GM12872 (cell line): ENCODE data around the gene SLC9A5.

Experiments
- TF ChIP-seq, protein P1 (sequence below): IDR thresholded peaks from 3 replicates; pipeline ENCODE4 v1.5.1; 2011; ENCODE audit warnings: low read depth, mild to moderate bottlenecking, low read length, moderate library complexity; ENCODE audit not compliant: insufficient read depth

The SLC9A5 gene

DNA sequence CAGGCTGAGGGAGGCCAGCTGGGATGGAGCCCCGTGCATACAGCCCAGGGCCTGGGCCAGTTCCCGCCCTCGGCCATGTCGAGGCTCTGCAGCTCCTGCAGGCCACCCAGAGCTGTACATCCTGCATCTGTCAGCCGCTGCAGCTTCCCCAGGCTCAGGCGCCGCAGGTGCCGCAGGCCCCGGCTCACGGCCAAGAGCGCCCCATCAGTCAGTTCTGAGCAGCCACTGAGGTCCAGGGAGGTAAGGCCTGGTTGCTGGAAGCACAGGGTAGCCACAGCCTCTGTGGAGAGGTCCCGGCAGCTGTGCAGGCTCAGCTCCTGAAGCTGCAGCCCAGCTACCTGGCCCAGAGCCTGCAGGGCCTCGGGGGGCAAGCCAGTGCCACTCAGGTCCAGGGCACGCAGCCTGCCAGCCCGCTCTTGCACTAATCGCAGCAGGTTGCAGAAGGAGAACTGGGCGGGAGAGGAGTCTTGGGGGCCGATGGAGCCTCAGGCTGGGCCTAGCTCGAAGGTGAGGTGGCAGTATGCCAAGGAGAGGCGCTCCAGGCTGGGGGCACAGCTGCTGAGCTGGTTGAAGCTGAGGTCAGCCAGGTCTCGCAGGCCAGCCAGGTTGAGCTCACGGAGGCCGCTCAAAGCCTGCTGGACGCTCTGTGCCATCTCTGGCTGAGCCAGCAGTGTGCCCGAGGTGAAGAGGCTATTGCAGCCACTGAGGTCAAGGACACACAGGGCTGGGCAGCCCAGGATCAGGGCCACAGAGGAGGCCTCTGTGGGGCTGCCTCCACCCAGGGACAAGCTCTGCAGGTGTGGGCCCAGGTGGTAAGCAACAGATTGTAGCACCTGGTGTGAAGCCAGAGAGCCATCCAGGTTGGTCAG, 38.5 kb upstream of the SLC9A5 start:
- TF ChIP-seq, protein P1, sequence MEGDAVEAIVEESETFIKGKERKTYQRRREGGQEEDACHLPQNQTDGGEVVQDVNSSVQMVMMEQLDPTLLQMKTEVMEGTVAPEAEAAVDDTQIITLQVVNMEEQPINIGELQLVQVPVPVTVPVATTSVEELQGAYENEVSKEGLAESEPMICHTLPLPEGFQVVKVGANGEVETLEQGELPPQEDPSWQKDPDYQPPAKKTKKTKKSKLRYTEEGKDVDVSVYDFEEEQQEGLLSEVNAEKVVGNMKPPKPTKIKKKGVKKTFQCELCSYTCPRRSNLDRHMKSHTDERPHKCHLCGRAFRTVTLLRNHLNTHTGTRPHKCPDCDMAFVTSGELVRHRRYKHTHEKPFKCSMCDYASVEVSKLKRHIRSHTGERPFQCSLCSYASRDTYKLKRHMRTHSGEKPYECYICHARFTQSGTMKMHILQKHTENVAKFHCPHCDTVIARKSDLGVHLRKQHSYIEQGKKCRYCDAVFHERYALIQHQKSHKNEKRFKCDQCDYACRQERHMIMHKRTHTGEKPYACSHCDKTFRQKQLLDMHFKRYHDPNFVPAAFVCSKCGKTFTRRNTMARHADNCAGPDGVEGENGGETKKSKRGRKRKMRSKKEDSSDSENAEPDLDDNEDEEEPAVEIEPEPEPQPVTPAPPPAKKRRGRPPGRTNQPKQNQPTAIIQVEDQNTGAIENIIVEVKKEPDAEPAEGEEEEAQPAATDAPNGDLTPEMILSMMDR = no peak

DNA sequence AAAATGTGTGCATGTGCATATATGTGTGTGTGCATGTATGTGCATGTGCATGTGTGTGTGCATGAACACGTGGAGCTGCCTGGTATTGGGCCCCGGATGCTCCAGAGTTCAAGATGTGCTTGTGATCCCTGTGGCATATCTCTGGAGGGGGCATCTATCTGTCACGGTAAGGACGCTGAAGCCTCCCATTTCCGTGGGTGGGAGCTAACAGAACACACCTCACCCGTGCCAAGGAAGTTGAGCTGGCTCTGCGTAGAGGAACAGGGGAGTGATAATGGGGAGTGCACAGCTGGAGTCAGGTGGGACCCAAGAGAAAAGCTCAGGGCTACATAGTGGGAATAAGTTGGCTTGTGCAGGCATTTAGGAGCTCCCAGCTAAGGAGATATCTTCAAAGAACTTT, 37.1 kb upstream of the SLC9A5 start:
- TF ChIP-seq, protein P1 = no peak

DNA sequence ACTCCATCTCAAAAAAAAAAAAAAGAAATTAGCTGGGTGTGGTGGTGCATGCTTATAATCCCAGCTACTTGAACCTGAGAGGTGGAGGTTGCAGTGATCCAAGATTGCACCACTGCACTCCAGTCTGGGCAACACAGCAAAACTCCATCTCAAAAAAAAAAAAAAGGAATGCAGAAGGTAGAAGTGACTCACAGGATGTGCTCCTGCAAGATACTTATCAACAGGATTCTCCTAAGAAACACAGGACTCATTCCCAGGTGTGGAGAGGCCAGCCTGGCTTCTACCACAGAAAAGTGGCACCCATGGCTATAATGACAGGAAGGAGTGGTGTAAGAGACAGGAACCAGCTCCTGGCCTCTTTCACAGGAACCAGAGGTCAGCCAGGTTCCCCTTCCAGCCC, 36.0 kb upstream of the SLC9A5 start:
- TF ChIP-seq, protein P1 = no peak

DNA sequence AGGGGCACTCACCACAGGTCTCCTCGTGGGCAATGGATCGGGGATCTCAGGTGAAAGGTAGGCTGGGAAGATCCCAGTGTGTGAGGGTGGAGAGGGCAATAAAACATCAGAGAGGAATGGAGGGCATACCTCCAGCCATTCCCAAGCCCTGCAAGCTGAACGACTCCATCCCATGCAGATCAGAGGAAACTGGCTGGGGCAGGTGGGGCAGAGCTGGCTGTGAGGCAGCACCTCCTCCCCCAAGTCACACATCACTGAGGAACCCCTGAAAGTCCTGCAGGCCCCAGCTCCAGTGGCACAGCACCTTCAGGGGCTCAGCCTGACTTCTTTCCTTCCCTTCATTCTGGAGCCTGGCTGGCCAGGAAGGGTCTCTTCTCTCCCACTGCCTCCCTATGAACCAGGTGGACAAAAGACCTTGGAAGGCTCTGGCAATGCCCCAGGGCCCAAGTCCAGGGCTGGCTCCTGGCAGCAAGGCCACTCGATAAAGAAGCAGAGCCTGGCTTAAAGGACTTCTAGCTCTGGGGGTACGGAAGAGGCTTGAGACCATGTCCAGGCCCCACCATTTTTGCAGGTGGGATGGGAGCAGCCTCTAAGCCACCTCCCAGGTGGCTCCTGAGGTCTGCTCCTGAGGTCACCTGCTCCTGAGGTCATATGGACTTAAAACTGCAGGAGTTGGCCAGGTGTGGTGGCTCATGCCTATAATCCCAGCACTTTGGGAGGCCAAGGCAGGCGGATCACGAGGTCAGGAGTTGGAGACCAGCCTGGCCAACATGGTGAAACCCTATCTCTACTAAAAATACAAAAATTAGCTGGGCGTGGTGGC, 35.4 kb upstream of the SLC9A5 start:
- TF ChIP-seq, protein P1 = no peak

DNA sequence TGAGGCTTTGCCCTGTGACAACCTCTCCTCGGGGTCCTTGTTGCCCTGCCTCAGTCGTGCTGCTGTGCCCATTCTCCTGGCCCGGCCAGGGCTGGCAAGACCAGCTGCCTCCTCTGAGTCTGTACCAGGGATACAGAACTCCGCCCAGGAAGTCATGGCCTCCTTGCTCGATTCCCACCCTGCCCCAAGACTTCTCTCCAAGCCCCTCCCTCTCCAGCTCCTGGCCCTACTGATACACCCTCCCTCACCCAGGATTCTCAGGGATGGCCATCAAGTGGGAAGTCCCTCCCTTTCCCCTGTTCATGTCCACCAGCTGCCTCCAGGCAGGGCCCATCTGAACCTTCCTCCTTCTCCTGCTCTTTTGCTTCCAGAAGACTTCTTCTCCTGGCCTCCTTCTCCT, 33.1 kb upstream of the SLC9A5 start:
- TF ChIP-seq, protein P1 = no peak

DNA sequence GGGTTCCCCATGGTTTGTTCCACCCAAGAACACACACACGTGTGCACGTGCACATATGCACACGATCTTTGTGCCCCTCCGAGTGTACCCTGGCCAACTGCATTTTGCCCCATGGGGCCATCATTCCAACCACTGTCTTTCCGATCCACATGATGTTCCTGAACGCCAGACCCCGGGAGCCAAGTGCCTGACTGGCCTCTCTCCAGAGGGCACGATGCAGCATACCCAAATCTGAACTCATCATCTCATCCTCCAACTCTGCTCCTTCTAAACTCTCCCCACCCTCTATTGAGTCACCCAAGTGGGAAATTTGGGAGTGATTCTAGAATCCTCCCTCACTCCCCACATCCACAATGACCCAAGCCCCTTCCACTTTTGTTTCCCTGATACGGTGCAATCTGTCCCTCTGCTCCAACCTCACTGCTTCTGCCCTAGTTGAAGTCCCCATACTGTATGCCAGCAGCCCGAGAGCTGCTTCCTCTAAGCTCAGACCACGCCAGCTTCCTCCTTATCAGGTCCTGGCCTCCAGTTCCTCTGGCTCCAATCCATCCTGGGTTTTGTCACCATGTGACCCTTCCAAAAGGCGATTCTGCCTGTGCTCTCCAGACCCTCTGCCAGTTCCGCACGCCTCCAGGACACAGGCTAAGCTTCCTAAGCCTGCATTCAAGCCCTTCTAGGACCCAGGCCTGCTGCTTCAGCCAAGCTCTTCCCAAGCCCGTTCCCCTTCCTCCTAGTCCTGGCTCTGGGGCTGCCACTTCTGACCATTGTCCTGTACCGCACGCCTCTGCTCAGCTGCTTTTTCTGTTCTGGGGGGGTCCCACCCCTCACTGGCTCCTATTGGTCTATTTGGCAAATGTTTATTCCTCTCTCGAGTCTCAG, 31.9 kb upstream of the SLC9A5 start:
- TF ChIP-seq, protein P1 = no peak

DNA sequence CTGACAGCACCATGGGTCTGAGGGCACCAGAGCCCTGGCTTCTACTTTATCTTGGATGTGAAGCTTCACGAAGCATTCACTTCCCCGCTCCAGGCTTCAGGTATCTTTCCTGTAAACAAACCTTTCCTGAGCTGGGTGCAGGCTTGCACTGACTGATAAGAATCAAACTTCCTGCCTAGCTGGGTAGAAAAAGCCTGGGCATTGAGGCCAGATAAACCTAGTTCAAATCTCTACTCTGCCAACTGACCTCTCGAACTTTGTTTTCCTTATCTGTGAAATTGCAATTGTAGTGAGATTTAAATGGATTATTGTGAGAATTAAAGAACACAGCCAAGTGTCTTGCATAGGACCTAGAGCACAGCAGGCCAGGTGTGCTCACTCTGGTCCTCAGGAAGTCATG, 24.8 kb upstream of the SLC9A5 start:
- TF ChIP-seq, protein P1 = no peak
